Stimulated activated CD4-positive, alpha-beta T cell treated with anti-CD3 and anti-CD28 coated beads, Interleukin-2, amount 100 ng/mL, for 48 hours (primary cell): ENCODE data around the gene CISH.
A peak's percentile ranks its signal among the peaks of the same experiment; 100 is the strongest.

Source experiments
- DNase-seq, 2 donors: peaks; one replicate each; pipeline ENCODE4 v3.0.0-alpha.2; 2020

The CISH gene

GRCh38 chr3:50612234-50612882 is 784 bp upstream of the CISH start:
- no peak for DNase-seq

- no peak for DNase-seq
These were observed 546 bp downstream of the CISH start for GRCh38 chr3:50610992-50611463.

GRCh38 chr3:50610181-50610971 is 1.2 kb downstream of the CISH start:
- DNase-seq = peak; percentile 42 to 45

GRCh38 chr3:50609763-50610085 is 1.9 kb downstream of the CISH start:
- DNase-seq = peak in 1 of 2 donors; percentile 30

GRCh38 chr3:50609071-50609762 is 2.4 kb downstream of the CISH start:
- DNase-seq = peak in 1 of 2 donors; percentile 20

- DNase-seq = no peak
These were observed 3.3 kb downstream of the CISH start for GRCh38 chr3:50608278-50608677.

- DNase-seq = peak in 1 of 2 donors; percentile 44
These were observed 4.1 kb downstream of the CISH start for GRCh38 chr3:50607271-50608091.

GRCh38 chr3:50606596-50606995 is 5.0 kb downstream of the CISH start:
- no peak for DNase-seq

- DNase-seq = no peak
These were observed 5.7 kb downstream of the CISH start for GRCh38 chr3:50605901-50606326.

GRCh38 chr3:50604628-50605588 is 6.7 kb downstream of the CISH start:
- no peak for DNase-seq

GRCh38 chr3:50604110-50604621 is 7.4 kb downstream of the CISH start:
- no peak for DNase-seq

- DNase-seq = no peak
These were observed 8.1 kb downstream of the CISH start for GRCh38 chr3:50603261-50604109.

GRCh38 chr3:50602595-50603191 is 8.9 kb downstream of the CISH start:
- no peak for DNase-seq

GRCh38 chr3:50600841-50601591 is 10.6 kb downstream of the CISH start:
- DNase-seq = peak; percentile 86 to 87

- DNase-seq = no peak
These were observed 11.3 kb downstream of the CISH start for GRCh38 chr3:50600141-50600753.

GRCh38 chr3:50599716-50600118 is 11.9 kb downstream of the CISH start:
- no peak for DNase-seq

- DNase-seq = no peak
These were observed 12.4 kb downstream of the CISH start for GRCh38 chr3:50599115-50599715.

- DNase-seq = no peak
These were observed 17.3 kb downstream of the CISH start for GRCh38 chr3:50594253-50594785.
